PFSK-1 (cell line): Measurements from ENCODE around the gene SNX32.

Experiments
- FOXP2 ChIP-seq: optimal IDR thresholded peaks from 2 replicates; pipeline ENCODE3; 2011; ENCODE audit warnings: borderline replicate concordance, control low read depth, inconsistent platforms; ENCODE audit not compliant: insufficient read depth; ENCODE audit errors: extremely low read length, extremely low read depth
- POLR2AphosphoS5 ChIP-seq: IDR thresholded peaks from 2 replicates; pipeline ENCODE4 v1.6.1; 2012; ENCODE audit warnings: low read depth, mild to moderate bottlenecking, control low read depth, low read length, moderate library complexity
- SIN3A ChIP-seq: IDR thresholded peaks from 2 replicates; pipeline ENCODE4 v1.6.1; 2012; ENCODE audit warnings: mild to moderate bottlenecking, low read length, moderate library complexity, borderline replicate concordance; ENCODE audit not compliant: insufficient read depth
- TAF1 ChIP-seq: IDR thresholded peaks from 2 replicates; pipeline ENCODE4 v1.6.1; 2012; ENCODE audit warnings: low read length, control low read depth, borderline replicate concordance; ENCODE audit not compliant: insufficient read depth
- TF ChIP-seq, protein P1 (sequence below), 2 experiments: IDR thresholded peaks; 2 replicates each; pipeline versions ENCODE4 v1.6.1 to v1.8.0; 2011 to 2012; ENCODE audit warnings: low read depth in 2 of 2, low read length in 2 of 2, control low read depth in 1 of 2, inconsistent platforms in 1 of 2, mild to moderate bottlenecking in 1 of 2, moderate library complexity in 1 of 2; ENCODE audit not compliant: insufficient read depth in 1 of 2

Gene SNX32

DNA sequence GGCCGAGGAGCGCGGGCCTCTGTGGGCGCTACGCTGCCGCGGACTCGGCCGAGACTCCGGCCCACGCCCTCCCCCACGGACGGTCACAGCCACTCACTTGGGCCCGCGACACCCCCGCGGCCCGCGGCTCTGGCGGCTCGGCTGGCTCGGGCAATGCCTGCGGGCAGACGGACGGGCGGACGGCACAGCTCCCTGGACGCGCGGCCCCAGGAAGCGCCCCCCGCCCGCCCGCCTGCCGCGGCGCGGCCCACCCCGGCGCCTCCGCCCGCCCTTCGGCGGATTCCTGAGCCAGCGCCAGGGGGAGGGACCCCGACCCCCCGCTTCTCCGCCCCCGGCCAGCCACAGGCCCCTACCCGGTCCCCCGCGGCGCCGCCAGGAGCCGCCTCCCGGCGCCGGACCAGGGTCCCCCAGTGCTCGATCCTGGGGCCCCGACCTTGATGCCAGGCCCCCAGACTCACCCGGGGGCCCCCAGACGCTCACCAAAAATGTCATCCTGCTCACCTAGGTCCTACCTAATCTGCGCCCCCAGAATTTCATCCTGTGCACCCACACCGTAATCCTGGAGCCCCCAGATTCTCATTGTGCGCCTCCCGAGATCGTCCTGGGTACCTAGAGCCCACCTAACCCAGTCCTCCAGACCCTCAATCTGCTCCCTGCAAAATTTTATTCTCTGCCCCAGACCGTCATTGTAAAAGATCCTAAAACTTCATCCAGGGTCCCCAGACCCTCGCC is 39.0 kb downstream of the SNX32 start, which contains the start of gene EFEMP2:
Gene EFEMP2, minus strand, starts transcription at position 215 of the 732 bp plus-strand sequence. CDS start 446 bp downstream, outside the sequence.
- TF ChIP-seq, protein P1, sequence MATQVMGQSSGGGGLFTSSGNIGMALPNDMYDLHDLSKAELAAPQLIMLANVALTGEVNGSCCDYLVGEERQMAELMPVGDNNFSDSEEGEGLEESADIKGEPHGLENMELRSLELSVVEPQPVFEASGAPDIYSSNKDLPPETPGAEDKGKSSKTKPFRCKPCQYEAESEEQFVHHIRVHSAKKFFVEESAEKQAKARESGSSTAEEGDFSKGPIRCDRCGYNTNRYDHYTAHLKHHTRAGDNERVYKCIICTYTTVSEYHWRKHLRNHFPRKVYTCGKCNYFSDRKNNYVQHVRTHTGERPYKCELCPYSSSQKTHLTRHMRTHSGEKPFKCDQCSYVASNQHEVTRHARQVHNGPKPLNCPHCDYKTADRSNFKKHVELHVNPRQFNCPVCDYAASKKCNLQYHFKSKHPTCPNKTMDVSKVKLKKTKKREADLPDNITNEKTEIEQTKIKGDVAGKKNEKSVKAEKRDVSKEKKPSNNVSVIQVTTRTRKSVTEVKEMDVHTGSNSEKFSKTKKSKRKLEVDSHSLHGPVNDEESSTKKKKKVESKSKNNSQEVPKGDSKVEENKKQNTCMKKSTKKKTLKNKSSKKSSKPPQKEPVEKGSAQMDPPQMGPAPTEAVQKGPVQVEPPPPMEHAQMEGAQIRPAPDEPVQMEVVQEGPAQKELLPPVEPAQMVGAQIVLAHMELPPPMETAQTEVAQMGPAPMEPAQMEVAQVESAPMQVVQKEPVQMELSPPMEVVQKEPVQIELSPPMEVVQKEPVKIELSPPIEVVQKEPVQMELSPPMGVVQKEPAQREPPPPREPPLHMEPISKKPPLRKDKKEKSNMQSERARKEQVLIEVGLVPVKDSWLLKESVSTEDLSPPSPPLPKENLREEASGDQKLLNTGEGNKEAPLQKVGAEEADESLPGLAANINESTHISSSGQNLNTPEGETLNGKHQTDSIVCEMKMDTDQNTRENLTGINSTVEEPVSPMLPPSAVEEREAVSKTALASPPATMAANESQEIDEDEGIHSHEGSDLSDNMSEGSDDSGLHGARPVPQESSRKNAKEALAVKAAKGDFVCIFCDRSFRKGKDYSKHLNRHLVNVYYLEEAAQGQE (IDR thresholded peaks at IDR 0.05; ENCODE audit: insufficient read depth in 1 of 2, low read depth in 2 of 2, low read length in 2 of 2): no peak
- TF ChIP-seq SIN3A: no peak
- TF ChIP-seq FOXP2: no peak
- no peak for TF ChIP-seq POLR2AphosphoS5
- no peak for TF ChIP-seq TAF1

DNA sequence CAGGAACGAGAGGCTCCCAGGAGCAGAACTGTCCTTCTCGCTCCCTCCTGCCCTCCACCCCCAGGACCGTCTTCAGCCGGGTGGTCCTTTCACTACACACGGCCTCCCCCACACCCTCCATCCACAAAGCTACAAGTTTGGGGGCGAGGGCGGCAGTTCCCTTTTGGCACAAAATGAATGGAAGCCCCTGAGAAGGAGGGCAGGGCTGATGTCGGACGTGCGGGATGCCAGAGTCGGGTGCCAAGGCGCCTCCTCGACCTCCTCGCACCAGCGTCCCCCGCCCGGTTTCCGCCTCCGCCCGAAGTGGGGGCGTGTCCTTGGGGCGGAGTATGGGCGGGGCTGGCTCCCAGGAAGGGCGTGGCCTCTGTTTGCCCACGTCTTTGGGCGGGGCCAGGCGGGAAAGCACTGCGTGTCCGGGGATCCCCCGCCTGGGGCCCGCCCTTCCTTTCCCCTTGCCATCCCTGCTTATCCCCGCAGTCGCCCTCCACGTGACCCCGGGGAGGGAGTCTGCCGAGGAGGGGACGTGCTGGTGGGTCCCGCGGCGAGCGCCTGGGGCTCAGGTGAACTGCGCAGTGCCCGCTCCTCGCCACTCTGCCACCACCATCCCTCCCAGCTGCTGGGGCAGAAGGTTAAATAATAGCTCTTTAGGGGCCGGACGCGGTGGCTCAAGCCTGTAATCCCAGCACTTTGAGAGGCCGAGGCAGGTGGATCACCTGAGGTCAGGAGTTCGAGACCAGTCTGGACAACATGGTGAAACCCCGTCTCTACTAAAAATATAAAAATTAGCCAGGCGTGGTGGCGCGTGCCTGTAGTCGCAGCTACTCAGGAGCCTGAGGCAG is 39.8 kb downstream of the SNX32 start:
- peak; percentile 83 for TF ChIP-seq POLR2AphosphoS5
- TF ChIP-seq FOXP2: no peak
- TF ChIP-seq TAF1: 0 out of 2 replicates have a peak, but pooled peaks have one; percentile 34
- 0 out of 2 replicates have a peak, but pooled peaks have one; percentile 11 for TF ChIP-seq SIN3A

DNA sequence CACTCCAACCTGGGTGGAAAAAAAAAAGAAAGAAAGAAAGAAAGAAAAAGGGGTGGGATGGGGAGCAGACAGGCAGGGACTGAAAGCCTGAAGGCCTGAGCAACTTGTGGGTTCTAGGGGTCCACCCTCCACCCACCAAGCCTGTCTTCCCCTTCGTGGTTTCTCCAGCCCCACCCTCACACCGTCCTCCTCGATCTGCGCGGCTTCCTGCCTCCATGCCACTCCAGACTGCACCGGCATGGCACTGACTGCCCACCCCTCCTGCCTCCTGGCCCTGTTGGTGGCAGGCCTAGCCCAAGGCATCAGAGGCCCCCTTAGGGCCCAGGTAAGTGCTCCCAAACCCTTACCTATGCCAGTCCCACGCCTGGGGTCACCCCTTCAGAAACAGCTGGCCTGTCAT is 45.9 kb downstream of the SNX32 start, which contains the start of gene CTSW:
Gene CTSW, plus strand, starts transcription at position 221 of the 400 bp plus-strand sequence. Its CDS starts 18 bp downstream, at position 239.
- no peak for TF ChIP-seq TAF1
- TF ChIP-seq, protein P1 (IDR thresholded peaks at IDR 0.05; ENCODE audit: insufficient read depth in 1 of 2, low read depth in 2 of 2, low read length in 2 of 2): no peak
- no peak for TF ChIP-seq SIN3A
- TF ChIP-seq FOXP2: no peak
- no peak for TF ChIP-seq POLR2AphosphoS5

DNA sequence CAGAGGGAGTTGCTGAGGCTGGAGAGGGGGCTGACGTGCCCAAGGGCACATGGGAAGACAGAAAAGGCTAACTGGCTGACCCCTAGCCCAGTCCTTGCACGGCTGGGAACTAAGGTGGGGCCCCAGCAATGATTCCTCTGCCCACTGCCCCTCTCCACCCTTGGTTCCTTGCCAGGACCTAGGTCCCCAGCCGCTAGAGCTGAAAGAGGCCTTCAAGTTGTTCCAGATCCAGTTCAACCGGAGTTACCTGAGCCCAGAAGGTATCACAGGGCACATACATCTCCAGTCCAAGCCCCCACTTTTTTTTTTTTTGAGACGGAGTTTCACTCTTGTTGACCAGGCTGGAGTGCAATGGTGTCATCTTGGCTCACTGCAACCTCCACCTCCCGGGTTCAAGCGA is 46.3 kb downstream of the SNX32 start:
- TF ChIP-seq TAF1: no peak
- no peak for TF ChIP-seq SIN3A
- no peak for TF ChIP-seq POLR2AphosphoS5
- TF ChIP-seq, protein P1 (IDR thresholded peaks at IDR 0.05; ENCODE audit: insufficient read depth in 1 of 2, low read depth in 2 of 2, low read length in 2 of 2): no peak
- TF ChIP-seq FOXP2: no peak

DNA sequence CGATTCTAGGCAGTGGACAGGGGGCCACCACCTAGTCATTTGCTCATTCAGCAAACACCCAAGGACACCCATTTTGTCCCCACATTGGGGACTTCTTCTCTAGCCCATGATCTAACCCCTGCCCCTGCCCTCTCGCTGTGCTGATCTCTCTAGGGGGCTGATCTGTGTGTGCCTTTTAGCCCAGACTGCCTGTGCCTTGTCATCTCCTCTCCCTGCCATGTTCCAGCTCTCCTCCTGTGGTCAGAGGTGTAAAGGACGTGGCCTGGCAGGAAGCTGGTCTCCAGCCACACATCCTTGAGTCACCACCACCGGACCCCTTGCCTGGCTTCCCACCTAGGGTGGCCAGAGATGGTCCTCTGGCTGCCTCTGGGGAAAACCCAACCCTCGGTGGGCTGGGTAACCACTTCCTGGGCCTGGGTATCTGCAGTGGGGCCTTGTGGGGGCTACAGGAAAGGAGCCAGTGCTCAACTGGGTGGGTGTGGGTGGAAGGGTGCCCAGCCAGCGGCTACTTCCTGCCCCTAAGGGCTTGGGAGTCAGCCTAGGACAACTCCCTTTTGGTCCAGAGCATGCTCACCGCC is 47.2 kb downstream of the SNX32 start:
- TF ChIP-seq, protein P1 (IDR thresholded peaks at IDR 0.05; ENCODE audit: insufficient read depth in 1 of 2, low read depth in 2 of 2, low read length in 2 of 2): no peak
- no peak for TF ChIP-seq POLR2AphosphoS5
- TF ChIP-seq TAF1: no peak
- no peak for TF ChIP-seq FOXP2
- TF ChIP-seq SIN3A: no peak
